Glomerular visceral epithelial cell (primary cell): ENCODE data around the gene ITPRID2.
"Not testable (repeated sequence)": the region's sequence is repeated elsewhere in the genome, so short reads cannot be mapped to it uniquely, and the experiment has no call there.

Experiments used
- DNase-seq: peaks from one replicate; pipeline ENCODE4 v3.0.0-alpha.2; 2016; ENCODE audit errors: extremely low spot score

Gene ITPRID2

DNA sequence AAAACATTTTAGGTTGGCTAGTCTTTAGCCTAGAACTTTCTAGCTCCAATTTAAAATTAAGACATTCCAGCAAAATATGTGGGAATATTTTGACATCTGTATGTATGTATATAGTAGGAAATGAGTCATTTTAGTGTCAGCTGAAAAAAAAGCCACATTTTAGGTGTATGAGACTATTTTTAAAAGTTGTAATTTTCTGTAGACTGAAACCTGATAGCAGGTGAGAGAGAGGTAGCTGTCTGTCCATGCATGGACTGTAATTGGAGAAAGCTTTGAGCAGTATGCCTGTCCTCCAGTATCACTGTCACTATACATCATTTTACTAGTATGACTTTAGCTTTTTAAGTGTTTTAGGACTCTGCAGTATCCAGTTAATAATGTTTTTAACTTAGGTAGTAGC, 68.0 kb downstream of the ITPRID2 start:
- no peak for DNase-seq

DNA sequence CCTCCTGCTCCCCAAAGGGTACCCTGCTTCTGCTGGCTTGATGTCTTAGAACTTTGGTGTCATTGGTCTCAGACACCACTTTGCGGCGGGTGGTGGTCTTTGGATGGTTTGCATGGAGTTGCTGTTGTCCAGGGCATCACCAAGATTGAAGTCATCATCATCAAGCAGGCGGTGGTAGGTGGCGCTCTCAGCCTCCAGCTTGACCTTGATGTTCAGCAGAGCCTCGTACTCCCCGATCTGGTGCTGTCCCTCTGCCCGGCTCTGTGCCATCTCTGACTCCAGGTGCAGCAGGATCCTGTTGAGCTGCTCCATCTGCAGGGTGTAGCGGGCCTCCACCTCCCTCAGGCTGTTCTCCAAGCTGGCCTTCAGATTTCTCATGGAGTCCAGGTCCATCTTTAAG, 69.6 kb downstream of the ITPRID2 start:
- DNase-seq: not testable (repeated sequence)

DNA sequence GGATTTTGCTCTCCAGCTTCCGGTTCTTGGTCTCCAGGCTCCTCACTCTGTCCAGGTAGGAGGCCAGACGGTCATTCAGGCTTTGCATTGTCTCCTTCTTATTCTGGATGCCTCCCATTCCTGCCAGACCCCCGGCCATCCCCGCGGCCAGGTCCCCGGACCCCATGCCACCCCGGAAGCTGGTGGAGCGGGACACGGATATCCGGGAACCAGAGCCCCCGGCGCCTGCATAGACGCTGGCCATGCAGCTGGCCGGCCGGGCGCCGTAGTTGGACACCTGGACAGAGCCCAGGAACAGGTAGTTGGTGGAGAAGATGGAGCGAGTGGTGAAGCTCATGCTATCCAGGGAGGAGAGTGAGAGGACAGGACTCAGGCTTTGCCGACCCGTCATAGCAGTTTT, 70.6 kb downstream of the ITPRID2 start:
- DNase-seq: no peak

DNA sequence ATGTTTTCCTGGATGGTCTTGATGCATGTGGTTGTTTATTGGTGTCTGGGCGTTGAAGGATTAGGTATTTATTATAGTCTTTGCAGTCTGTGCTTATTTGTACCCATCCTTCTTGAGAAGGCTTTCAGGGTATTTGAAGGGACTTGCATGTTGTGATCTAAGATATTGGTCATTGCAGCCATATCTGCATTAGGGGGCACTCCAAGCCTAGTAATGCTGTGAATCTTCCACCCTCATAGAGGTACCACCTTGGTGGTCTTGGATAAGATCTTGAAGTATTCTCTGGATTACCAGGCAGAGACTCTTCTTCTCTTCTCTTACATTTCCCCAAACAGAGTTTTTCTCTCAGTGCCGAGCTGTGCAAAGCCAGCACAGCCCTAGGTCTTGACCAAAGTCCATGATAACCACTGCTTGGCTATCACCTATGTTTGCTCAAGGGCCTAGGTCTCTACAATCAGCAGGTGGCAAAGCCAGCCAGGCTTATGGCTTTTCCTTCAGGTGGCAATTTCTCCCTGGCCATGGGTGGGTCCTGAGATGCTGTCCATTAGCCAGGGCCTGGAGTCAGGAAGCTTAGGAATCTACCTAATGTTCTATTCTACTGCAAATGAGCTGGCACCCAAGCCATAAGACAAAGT, 78.7 kb downstream of the ITPRID2 start:
- no peak for DNase-seq

DNA sequence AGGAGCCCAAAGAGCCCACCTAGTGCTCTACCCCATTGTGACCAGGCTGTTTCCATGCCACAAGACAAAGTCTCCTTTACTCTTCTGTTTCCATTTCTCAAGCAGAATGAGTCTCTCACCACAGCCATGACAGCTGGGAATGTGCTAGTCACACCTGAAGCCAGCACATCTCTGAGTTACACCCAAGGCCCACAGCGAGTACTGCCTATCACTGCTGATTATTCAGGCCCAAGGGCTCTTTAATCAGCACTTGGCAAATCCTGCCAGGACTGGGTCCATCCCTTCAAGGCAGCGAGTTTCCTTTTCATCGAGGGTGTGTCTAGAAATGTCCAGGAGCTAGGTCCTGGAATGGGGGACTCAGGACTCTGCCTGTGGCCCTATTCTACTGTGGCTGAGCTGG, 79.5 kb downstream of the ITPRID2 start:
- no peak for DNase-seq

DNA sequence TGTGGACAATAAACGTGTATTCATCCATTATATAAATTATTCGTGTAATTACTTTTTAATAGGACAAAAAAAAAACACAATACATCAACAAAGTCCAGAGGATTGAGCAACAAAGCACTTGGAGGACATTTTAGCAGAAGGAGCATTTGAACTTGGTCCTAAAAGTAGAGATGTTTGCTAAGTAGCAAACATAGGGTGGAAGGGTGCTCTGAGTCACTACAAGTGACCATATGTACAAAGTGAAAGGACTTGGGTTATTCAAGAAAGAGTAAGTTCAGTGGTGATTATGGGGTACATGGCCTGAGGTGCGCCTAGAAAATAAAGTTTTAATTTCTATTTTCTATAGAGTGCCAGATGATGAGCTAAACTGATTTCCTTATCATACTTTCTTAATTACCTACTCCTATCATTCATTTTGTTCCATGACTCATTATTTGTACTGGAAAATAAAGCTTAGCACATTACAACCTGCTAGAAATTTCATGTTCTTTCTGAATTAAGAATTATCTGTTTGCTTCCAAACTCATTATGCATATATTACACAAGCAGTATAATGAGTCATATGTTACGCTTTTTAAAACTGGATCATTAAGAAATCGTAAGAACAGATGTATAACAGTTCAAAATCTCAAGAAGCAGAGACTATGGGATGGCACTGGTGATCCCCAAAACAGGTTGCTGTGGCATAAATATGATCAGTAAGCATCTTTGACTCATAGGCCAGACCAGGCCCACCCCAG, 81.1 kb downstream of the ITPRID2 start:
- no peak for DNase-seq

DNA sequence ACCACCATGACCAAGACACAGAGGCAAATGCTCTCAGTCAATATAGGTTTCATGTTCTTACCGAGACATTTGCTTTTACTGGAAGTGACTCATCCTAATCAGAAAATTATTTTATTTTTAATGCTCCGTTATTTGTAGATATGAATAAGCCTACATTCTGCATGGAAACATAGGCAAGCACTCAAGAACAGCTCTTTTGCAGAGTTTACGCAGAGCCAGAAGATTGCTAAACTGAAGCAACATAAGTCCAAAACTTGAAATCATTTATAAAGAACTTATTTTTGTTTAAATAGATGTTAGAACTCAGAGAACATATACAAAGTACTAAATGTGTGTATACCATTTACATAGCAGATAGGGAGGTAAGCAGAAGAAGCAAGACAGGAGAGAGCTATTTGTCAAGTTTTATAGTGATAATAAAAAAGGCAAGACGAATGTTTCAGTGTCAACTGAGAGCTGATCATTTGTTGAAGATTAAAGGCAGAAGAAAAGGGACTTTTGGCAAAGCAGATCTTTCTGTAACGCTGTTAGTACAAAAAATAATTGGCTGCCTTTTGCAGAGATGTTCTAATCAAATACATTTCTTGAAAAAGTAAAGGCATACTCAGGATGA, 81.7 kb downstream of the ITPRID2 start:
- no peak for DNase-seq

DNA sequence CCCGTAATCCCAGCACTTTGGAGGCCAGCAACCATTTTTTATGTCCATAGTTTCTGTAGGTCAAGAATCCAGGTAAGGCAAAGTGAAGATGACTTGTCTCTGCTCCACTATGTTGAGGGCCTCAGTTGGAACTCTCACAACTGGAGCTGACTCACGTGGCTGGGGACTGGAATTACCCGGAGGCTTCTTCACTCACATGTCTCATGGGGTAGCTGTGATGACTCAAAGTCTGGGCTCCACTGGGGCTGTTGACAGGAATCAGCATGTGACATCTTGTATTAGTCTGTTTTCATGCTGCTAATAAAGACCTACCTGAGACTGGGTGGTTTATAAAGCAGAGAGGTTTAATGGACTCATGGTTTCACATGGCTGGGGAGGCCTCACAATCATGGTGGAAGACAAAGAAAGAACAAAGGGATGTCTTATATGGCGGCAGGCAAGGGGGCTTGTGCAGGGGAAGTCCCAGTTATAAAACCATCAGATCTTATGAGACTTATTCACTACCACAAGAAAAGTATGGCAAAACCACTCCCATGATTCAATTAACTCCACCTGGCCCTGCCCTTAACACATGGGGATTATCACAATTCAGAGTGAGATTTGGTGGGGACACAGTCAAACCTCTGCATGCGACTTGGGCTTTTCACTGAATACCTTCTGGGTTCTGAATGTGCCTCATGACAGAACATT, 86.3 kb downstream of the ITPRID2 start:
- DNase-seq: peak; percentile 38

DNA sequence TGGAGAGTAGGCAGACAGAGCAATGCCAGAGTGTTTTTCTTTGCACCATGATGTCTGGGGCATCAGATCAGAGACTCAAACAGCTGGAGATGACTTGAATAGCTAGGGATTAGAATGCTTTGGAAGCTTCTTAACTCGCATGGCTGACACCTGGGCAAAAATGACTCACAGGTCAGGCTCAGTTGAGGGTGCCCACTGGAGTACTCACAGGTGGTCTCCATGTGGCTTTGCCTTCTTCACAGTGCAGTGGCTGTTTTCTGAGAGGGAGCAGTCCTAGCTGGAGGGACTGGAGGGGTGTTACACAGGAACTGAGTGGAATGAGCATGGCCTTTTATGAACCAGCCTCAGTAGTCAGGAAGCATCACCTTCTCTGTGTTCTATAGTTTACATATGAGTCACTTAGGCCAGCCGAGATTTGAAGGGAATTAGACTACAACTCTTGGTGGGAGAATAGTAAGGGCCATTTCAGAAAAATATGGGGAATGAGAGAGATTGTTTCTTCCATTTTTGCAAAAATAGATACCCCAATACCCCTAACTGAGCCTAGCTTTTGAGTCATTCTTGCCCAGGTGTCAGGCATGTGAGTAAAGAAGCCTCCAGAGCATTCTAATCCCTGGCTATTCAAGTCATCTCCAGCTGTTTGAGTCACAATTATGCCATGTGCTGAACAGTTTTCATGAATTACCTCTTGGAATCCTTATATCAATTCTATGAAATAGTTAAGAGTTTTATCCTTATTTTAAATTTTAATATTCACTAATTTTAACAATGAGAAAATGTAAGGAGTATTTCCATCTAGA, 87.0 kb downstream of the ITPRID2 start:
- peak; percentile 9 for DNase-seq
